GM21576 (cell line): ENCODE data around the gene SPTBN1.

ENCODE experiments used
- ATAC-seq: cut with Tn5 transposase; IDR thresholded peaks from one replicate; pipeline ENCODE4 v1.9.1; 2021; ENCODE audit warnings: mild to moderate bottlenecking, moderate library complexity; ENCODE audit not compliant: unreplicated experiment

Gene SPTBN1

DNA sequence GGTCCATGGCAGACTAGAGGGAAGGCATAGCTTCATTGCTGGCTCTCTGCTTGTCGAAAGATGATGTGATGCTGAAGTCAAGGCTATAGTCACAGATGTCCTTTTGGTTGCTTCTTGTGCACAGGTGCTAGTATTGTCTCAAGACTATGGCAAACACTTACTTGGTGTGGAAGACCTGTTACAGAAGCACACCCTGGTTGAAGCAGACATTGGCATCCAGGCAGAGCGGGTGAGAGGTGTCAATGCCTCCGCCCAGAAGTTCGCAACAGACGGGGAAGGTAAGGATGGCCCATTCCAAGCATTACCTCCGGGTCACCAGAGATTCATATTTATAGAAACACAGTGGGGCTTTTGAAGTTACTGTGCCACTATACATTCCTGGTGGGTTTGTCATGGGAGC, 171.8 kb downstream of the SPTBN1 start:
- ATAC-seq = no peak

DNA sequence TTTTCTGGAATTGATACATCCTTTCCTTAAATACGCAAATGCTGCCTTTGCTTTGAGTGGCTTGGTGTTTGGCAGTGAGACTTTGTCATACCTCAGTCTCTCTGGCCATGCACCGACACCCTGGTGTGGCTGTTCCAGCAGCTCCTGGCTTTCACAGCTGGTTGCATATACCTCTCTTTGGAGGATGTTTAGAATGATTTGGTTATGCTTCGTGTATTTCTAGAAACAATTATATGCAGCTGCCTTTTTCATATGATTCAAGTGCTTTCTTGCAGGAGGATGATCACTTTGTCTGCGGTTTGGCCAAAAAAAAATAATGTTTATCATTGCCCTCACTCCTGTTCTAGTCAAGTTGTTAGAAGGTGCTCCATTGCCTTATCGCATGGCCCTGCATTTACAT, 172.3 kb downstream of the SPTBN1 start:
- ATAC-seq = no peak

DNA sequence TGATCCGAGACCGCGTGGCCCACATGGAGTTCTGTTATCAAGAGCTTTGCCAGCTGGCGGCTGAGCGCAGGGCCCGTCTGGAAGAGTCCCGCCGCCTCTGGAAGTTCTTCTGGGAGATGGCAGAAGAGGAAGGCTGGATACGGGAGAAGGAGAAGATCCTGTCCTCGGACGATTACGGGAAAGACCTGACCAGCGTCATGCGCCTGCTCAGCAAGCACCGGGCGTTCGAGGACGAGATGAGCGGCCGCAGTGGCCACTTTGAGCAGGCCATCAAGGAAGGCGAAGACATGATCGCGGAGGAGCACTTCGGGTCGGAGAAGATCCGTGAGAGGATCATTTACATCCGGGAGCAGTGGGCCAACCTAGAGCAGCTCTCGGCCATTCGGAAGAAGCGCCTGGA, 172.8 kb downstream of the SPTBN1 start:
- ATAC-seq = no peak

DNA sequence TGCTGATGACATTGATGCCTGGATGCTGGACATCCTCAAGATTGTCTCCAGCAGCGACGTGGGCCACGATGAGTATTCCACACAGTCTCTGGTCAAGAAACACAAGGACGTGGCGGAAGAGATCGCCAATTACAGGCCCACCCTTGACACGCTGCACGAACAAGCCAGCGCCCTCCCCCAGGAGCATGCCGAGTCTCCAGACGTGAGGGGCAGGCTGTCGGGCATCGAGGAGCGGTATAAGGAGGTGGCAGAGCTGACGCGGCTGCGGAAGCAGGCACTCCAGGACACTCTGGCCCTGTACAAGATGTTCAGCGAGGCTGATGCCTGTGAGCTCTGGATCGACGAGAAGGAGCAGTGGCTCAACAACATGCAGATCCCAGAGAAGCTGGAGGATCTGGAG, 173.3 kb downstream of the SPTBN1 start:
- ATAC-seq = no peak

DNA sequence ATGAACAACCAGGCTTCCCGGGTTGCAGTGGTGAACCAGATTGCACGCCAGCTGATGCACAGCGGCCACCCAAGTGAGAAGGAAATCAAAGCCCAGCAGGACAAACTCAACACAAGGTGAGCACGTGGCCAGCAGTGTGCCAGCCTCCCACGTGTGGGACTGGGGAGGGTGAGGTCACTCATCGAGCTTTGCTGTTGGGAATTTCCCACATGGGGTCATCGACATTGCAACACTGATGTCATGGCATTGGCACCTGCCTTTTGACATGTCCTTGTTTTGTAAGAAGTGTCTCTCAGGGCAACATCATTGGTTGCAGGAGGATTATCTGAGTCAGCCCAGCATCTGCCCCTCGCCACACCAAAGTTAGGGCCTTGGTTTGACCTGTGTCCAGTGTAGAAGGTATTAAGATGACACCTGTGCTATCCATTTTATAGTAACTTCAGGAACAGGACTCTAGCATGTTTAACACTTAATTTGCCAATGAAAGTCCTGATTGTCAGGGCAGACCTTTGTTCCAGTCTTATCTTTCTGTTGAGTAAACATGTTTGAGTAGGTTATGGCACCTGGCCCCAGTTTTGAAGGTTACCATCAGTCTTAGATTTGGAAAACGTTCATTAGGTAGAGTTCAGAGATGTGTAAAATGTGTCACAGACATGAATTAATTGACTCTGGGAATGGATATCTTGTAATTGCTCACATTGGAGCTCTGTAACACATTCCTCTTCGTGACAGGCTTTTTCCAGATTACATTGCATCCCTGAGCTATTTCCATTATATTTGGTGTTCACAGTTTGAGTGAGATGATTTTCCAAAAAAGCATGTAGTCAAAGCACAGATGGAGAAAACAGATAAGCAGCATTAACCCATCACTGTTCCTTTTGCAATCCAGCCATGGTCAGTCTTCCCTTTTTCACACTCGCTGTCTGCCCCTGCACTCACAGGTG, 174.1 kb downstream of the SPTBN1 start:
- ATAC-seq = no peak

DNA sequence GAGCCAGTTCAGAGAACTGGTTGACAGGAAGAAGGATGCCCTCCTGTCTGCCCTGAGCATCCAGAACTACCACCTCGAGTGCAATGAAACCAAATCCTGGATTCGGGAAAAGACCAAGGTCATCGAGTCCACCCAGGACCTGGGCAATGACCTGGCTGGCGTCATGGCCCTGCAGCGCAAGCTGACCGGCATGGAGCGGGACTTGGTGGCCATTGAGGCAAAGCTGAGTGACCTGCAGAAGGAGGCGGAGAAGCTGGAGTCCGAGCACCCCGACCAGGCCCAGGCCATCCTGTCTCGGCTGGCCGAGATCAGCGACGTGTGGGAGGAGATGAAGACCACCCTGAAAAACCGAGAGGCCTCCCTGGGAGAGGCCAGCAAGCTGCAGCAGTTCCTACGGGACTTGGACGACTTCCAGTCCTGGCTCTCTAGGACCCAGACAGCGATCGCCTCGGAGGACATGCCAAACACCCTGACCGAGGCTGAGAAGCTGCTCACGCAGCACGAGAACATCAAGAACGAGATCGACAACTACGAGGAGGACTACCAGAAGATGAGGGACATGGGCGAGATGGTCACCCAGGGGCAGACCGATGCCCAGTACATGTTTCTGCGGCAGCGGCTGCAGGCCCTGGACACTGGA, 174.9 kb downstream of the SPTBN1 start:
- no peak for ATAC-seq

DNA sequence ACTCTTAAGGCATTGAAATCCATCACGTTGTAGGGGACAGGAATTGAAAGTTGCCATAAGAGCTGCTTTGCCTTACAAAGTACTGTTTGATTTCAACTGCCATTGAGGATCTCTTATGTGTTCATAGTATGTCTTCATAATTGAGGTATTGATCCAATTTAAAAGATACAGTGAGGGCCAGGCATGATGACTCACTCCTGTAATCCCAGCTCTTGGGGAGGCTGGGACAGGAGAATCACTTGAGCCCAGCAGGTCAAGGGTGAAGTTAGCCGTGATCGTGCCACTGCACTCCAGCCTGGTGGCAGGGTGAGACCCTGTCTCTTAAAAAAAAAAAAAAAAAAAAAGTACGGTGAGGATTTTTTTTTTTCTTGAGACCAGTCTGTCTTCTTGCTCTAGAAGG, 175.6 kb downstream of the SPTBN1 start:
- no peak for ATAC-seq

DNA sequence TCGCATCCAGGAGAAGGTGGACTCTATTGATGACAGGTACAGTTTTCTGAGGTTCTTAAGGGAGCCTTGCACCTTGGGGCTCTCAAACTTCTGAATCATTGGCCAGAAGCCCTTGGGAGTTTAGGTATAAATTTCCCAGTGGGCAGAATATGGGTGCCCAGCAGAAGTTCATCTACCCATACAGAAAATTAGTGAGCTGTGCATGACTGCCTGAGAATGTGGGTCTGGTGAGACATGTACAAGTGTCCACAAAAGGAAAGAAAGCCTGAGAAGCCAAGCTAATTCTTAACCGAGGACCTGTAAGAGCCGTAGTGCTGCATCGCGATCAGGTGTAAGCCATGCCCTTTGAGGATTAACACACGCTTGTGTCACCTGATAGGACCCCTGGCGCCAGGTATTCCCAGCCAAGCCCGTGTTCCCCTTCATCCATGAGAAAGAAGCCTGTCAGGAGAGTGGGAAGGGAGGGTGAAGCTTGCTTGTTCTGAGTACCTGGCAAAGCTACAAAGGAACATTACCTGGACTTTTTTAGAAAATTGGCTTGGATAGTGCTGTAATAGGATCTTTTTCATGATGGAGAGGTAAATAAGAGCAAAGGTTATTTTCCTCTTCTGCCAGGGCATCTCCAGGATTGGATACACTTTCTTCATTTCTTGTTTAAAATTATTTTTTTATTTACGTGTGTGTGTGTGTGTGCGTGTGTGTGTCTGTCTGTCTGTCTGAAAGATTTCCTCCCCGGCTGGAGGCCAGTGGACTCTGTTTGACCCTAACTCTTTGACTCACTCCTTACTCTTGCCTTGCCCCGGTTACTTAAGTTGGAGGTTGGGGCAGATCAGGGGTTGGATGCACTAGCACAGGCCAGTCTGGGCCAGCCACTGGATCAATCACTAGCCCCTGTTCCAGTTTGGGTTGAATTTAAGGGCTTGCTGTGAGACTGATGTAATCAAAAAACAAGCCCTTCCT, 176.9 kb downstream of the SPTBN1 start:
- no peak for ATAC-seq

DNA sequence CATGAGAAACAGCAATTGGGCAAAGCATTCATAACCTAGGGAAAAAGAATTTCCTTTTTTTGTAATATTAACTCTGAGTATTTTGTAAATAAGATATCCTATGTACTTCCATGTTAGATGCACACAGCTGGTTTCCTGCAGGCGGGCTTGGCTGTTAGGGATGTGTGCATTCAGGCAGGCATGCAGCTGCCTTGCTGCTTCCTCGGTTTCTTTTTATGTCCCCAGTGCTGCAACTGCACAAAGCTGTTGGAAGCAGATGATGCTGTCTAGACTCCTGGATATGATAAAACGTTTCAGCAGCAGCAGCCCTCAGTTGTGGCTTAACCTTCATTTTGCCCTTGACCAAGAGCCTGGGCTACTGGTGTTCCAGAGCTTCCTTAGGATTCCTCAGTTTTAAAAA, 177.9 kb downstream of the SPTBN1 start:
- ATAC-seq = no peak

DNA sequence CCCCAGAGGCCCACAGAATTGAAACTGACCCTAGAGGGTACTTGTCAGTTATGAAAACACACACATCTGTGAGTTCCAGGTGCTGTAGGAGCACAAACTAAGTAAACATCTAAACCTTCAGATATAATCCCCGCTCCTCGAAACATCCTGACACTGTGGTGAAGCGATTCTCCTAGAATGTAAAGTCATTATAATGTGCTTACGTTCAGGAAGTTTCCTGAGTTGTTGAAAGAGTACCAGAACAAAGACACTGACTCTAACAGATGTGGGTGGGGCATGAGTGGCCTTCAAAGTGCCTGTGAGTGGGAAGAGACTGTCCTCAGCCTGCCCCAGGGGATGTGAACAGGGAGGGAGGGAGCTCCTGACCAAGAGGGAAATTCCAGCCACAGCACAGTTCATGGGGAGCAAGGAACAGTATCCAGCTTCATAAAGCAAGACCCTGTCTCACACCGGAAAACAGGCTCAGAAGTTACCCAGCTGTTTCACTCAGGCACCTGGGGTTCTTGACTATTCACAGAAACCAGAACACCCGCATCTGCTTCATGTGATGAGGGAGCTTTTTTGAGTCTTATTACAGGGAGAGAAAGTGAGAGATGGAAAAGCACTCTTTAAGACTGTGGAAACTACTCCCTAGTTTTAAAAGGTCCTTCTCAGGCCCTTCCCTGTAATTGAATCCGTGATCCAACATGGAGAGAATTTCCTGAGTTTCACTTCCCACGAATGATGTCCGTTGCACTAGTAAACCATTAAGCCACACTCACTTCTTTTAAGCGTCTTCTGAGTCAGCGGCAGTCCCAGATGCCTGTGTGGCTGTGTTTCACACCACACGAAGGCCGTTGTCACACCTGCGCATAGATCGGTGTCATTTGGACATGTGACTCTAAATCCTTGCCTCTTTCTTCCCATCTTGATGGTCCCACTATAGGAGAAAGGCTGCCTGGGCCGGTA, 178.7 kb downstream of the SPTBN1 start:
- peak; percentile 77 for ATAC-seq

DNA sequence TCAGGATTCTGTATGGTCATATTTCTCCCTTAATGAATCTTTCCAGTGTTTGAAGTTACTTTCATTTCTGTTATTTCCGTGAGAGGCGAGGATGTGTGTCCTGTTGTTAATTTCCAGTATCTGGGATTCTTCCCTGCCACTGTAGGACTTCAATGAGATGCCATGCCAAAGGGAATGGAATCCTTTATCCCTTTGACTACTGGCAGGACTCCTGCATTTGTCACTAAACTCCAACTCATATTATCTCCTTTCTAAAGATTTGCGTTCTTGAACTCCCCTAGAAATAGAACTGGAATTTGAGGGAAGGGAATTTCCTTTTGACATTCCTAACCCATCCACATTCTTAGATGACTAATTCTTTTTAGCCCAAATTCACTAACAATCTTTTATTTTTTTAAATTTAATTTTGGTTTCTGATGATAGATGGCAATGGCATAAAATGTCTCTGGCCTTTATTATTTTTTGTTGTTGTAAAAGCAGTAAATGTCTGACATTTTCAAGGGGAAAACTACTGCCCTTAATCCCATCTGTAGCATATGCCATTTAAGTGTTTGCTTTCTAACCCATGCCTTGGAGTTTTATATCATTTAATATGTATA, 179.5 kb downstream of the SPTBN1 start:
- no peak for ATAC-seq

DNA sequence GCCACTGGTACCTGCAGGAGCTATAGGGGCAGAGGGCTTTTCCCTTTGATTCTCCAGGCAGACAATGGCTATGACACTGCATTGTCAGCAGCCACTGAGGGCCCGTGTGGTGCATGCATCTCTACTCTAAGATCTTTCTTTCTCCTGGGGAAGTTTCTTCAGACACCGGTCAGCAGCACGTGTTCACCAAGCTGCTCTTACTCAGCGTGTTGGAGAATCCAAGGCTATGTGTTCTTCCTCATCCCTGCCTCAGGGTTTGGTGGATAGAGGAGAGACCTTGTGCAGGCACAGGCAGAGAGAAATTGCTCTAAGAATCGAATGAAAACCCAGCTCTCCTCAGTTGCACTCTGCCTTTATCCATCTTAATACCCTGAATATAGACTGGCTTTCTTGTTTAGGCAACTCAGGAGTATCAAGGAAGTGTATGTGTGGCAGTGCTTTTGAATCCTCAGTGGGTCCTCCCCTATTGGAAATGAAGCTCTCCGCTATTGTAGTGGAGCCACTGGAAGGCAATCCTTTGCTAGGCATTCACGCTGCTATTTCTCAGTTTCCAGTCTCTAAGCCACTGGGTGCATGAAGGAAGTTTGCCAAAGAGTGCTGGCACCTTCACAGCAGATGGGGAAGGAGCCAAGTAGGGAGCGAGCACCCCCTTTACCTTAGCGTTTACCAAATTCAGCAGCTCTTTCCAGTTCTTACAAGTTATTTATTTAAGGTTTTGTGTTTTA, 180.4 kb downstream of the SPTBN1 start:
- no peak for ATAC-seq

DNA sequence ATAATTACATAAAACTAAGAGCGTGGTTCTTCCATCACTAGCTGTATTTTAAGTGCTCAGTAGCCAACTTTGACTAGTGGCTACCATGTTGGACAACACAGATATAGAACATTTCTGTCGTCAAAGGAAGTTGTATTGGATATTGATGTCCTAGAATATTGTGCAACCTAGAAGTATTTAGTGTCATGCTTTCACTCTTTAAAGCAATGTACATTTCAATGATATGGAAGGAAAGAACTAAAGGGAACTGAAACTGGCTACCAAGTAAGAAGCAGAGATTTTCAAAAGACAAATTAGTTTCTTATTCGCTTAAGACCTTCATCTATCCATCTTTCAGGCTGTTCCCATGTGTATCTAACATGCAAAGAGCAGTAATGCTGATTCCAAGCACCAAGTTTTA, 182.0 kb downstream of the SPTBN1 start:
- peak; percentile 39 for ATAC-seq

DNA sequence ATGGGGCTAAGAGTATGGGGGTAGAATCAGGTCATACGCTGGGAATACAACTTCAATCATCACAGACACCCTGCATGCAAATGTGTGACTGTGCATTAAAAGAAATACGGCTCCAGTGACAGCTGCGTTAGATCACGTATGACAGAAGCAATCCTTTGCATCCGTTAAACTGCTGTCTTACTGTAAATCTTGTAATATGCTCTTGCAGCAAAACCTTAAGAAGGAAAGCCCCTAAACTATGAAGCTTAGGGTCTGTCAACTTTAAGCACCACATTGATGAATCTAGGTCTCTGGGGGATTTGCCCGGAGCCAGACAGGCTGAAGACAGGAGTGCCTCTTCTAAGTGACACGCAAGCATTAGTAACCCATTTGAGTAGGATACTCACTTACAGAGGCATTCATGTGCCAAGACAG, 182.7 kb downstream of the SPTBN1 start:
- no peak for ATAC-seq

DNA sequence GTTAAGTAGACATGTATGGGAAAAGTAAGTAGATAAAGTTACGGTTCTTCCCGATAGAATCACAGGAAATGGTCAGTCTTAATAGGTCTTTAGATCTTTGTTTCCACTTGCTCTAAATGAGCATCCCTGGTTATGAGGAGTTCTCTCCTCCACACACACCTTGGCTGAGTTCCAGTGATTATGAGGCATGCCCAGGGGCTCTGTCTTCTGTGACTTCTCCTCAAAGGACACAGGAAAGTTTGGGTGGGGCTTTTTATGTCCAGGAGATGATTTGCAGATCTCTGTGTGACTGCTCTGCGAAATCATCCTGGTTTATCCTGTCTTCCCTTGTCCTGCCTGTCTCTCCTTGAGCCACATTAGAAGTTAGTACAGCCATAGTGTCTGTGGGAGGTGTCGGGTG, 183.5 kb downstream of the SPTBN1 start:
- ATAC-seq = no peak

DNA sequence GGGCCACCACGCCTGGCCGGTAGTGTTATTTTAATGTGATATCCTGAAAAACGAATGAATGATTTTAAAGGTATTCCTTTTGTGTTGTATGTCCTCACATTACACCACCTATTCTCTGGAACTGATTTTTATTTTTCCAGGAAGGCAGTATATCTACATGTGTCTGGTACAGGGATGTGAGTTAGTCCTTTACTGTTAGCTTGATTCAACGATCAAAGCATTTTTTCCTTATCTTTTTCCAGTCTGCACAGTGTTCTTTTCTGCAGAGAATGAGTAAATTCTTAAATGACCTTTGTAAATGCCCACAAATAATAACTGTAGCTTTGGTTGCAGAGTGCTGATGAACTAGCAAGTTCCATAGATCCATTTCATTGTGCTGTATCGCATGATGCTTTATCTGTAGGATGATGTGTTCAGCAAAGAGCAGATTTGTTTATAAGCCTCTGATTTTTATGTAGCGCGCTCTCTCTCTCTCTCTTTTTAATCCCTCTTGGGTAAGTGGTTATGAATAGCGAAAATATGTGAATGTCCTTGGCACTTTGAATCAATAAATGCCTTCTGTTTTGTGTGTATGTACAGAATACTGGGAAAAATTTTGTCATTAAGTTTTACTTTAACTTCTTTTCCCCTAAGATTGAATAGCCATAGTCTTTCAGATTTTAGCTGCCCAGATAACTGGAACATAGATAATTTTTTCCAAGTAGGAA, 184.9 kb downstream of the SPTBN1 start:
- ATAC-seq = no peak

DNA sequence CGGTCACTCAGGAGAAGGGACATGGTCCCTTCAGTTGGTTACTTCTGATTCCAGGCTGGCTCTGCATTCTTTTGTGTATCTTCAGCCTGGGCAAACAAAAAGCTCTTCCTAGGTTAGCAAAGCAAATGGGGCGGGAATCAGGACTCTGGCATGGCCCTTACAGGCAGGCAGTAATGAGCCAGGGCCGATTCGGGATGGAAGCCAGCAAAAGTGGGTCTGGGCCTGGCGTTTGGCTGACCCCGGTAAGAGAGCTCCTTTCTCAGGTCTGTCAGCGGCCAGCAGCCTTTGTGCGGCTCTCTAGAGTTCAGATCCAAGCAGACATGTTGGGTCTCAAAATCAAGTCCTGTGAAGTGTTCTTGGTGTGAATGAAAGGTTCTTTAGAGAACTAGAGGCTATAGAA, 185.9 kb downstream of the SPTBN1 start:
- ATAC-seq = no peak

DNA sequence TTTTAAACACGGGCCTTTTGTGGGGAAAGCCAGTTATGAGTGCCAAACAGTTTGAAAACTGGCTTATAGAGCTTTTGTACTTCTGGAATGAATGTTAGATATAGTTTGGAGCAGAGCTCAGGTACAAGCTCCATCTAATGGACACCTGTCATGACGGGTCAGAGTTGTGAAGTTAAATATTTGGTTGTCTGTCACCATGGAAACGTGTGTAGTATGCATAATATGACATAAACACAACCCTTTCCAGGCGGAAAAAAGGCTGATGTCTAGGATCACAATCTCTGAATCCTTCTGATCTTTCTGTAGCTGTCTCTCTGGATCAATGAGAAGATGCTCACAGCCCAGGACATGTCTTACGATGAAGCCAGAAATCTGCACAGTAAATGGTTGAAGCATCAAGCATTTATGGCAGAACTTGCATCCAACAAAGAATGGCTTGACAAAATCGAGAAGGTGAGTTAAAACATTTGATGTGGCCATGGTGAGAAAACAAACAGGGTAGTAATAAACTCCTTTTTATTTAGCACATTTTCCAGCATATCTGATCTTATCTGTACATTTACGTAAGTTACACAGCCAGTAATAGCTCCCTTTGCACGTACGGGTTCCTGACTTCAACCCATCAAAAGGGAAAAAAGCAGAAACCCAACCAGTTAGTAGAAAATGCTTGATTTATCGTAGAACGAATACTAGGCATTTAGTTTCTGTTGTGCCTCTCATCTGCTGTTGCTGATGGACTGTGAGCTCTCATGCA, 186.7 kb downstream of the SPTBN1 start:
- no peak for ATAC-seq
